Sciatic nerve (tissue), 2 donors: ENCODE results near the gene OTOGL. TPM values are rescaled to one million over a fixed set of nuclear protein-coding genes. Genes with fewer than 3 reads are reported as not detected.

ENCODE experiments used
- ATAC-seq: fragments of 200-7000 bp; cut with Tn5 transposase; one replicate; pipeline ENCODE4 v1.9.1; 2020; ENCODE audit warnings: mild to moderate bottlenecking, moderate library complexity
- DNase-seq: peaks from one replicate; pipeline ENCODE4 v3.0.0-alpha.2; 2020; ENCODE audit warnings: low spot score
- intact Hi-C: fragments of 100-400 bp; cut with DNase I; formaldehyde crosslinking; loops from one replicate; pipeline ENCODE4 v1.14.2; 2022
- total RNA-seq: library from RNA; stranded (reverse); fragmentation: NEBNext Ultra II Directional; extraction: Animal tissue kit (Norgen Biotek cat#: 25700); gene quantifications from one replicate; pipeline ENCODE4 v1.2.1, GENCODE V29; 2021
- donor health status: DM: no; HTN: no; CAD: no.
- donor health status: DM: no; HTN: no; CAD: no.

The OTOGL gene
- total RNA-seq, 1 donor from 2014 or later = 0.22 TPM

- DNase-seq = no peak
- intact Hi-C loops = no loop called here
- no peak for ATAC-seq
Observed at GRCh38 chr12:80173083-80173864, 73.9 kb downstream of the OTOGL start.

- DNase-seq = no peak
- intact Hi-C loops = no loop called here
- ATAC-seq = no peak
Observed at GRCh38 chr12:80175307-80175930, 76.1 kb downstream of the OTOGL start.

- DNase-seq (no peak), ATAC-seq (no peak)
- intact Hi-C loops = no loop called here
Observed at GRCh38 chr12:80176706-80177105, 77.4 kb downstream of the OTOGL start.

DNA sequence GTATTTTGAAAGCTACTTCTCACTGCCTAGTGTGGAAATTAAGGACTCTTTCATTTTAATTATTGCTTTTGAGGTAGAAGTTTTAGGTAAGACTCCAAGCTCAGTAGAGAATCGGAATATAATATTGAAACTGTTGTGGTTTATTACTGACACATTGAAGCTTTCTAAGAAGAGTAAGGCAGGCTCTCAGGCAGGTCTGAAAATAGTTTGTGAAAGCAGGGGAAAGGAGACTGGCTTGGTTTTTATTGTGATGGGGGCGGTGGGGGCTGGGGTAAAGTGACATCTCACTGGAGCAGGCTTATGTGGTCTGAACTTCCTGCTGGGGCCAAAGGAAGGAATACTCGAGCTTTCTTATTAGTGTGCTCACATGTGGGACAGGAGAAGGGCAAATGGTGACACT, 79.5 kb downstream of the OTOGL start:
- ATAC-seq = no peak
- intact Hi-C loops = no loop called here
- DNase-seq = no peak

- ATAC-seq (no peak), DNase-seq (no peak)
- intact Hi-C loops = no loop called here
Observed at GRCh38 chr12:80183939-80184338, 84.6 kb downstream of the OTOGL start.

DNA sequence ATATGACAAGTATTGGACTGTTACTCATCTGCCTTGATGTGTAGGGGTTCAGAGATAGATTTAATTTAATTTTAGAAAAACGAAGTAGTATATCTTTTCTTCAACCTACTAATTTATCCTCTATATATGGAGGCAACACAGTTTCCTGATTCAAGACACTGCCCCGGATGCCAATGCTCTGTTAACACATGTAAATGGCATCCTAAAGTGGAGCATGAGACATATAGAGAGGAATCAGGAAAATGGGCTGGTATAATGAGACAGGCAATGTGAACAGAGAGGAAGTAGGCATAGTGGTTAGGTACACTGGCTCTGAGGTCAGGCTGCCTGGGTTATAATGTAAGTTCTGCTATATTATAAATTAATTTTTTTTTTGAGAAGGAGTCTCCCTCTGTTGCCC, 85.6 kb downstream of the OTOGL start:
- intact Hi-C loops = no loop called here

DNA sequence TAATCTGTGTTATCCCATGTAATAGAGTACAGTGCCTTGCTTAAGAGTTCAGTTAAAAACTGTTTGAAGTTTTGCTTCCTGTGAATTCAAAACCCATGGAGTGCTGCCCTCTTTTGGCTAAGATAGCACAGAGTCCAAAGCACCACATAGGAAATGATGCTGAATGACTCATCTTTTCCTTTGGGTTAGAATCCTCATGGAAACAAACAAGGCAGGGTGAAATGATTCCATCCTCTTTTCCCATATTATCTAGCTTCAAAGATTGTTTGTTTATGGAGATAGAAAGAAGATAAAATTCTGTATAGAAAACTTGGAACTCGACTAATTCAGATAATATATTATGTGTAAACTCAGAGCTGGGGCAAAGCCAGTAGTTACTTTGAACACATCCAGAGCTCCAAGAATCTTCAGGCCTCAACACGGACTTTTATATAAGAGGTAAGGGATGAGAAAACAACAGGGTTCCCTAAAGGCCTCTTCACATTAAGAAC, 87.4 kb downstream of the OTOGL start:
- no peak for DNase-seq
- peak; percentile 96 for ATAC-seq
- intact Hi-C loops = no loop called here

More for the DNA sequence above, 85.6 kb downstream of the OTOGL start:
- DNase-seq (no peak), ATAC-seq (no peak)

DNA sequence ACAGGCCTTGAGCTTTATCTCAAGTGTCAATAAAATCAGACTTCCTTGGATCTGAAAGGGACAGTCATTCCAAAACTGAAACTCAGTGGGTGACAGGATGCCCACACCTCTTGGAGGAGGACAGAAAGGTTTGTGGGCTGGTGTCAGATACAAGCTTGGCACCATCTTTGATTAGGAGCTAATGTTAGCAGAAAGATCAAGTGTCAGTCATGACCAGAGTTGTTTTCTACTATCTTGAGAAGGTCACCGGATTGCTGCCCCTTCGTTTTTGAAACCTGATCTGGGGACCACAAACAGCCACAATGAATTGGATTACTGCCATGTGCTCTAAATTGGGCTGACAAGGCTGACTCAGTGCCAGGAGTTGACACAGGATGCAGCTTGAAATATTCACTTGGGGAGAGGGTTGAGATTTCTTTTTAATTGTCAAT, 88.3 kb downstream of the OTOGL start:
- intact Hi-C loops = no loop called here
- ATAC-seq (no peak), DNase-seq (no peak)

DNA sequence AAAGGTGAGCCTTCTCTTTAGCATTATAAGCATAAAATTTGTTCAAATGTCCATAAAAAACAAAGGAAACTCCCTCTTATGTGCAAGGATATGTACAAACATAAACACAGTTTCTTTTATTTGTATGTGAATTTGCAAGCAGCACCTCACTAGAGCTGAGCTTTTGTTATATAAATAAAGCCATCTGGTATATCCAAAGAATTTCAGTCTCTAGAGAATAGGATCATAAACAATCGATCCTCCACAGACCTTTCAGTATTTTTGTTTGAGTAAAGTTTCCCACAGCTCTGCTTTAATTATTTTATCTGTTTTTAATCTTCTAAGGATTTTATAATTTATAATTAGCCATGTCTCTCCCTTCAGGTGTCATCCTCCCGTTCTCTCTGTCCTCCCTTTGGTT, 89.2 kb downstream of the OTOGL start:
- no peak for ATAC-seq
- DNase-seq = no peak
- intact Hi-C loops = no loop called here

- ATAC-seq (no peak), DNase-seq (no peak)
- intact Hi-C loops = no loop called here
Observed at GRCh38 chr12:80189241-80189640, 89.9 kb downstream of the OTOGL start.

- ATAC-seq (no peak), DNase-seq (no peak)
- intact Hi-C loops = no loop called here
Observed at GRCh38 chr12:80190001-80190400, 90.7 kb downstream of the OTOGL start.

- DNase-seq = no peak
- ATAC-seq = no peak
- intact Hi-C loops = no loop called here
Observed at GRCh38 chr12:80192087-80192486, 92.8 kb downstream of the OTOGL start.

- peak; percentile 21 for ATAC-seq
- no peak for DNase-seq
- intact Hi-C loops = no loop called here
Observed at GRCh38 chr12:80193865-80194264, 94.5 kb downstream of the OTOGL start.

GRCh38 chr12:80195074-80195726, 95.9 kb downstream of the OTOGL start:
- DNase-seq = no peak
- intact Hi-C loops = no loop called here
- ATAC-seq = peak; percentile 55

DNA sequence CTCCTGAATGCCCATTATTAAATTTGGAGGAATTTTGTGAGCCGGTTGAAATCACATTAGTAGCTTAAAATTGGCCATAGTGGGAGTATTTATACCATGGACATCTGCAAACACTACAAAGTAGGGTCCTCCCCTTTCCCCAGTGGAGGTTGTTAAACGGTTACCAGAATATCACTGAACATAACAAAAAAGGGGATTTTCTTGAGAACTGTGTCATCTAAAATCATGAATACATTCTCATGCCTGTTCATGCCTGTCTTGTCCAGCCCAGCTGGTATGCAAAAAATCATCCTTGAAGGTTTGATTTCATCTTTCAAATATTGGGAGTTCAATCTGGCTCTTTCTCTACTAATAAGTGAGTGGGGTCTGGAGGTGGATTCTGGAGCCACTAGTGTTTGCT, 96.4 kb downstream of the OTOGL start:
- DNase-seq = no peak
- ATAC-seq = no peak
- intact Hi-C loops = no loop called here

- intact Hi-C loops = no loop called here
- DNase-seq (no peak), ATAC-seq (no peak)
Observed at GRCh38 chr12:80196419-80196818, 97.1 kb downstream of the OTOGL start.

DNA sequence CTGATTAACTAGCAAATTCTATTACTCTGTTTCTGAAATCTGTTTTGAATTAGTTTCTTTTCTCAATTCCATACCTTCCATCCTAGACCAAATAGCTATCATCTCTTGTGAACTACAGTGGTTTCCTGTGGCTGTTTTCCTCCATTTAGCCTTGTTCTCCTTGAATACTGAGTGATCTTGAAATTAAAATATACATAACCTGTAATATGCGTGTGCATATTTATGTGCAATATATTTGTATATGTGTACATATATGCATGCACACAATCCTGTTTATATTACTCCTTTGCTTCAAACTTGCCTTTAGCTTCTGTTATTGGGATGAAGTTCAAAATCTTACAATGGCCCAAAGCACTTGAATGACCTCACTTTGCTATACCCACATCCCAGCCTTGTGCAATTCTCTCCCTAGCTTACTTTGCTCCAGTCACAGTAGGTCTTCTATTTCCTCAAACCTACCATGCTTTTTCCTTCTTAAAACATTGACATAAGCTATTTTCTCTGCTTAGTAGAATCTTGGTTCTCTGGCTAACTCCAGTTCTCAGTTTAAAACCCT, 99.5 kb downstream of the OTOGL start:
- intact Hi-C loops = no loop called here
- ATAC-seq (no peak), DNase-seq (no peak)

GRCh38 chr12:80199931-80200330, 100.6 kb downstream of the OTOGL start:
- no peak for DNase-seq
- intact Hi-C loops = no loop called here
- no peak for ATAC-seq

DNA sequence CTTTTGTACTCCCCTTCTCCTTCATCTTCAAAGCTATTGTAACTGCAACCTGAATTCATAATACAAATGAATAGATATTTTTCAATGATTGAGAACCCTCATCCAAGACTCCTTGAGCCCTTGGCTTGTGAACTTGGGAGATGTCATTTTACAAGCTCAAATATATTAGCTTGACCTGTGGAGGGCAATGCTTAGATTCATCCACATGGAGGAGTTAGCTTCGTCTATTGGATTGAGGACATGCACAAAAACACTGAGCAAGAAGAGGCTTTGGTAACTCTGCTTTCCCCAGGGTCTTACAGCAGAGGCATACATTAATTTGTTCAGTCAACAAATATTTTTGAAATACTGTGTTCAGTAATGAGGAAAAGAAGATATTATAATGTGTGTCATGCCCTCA, 101.1 kb downstream of the OTOGL start:
- no peak for ATAC-seq
- no peak for DNase-seq
- intact Hi-C loops = no loop called here

DNA sequence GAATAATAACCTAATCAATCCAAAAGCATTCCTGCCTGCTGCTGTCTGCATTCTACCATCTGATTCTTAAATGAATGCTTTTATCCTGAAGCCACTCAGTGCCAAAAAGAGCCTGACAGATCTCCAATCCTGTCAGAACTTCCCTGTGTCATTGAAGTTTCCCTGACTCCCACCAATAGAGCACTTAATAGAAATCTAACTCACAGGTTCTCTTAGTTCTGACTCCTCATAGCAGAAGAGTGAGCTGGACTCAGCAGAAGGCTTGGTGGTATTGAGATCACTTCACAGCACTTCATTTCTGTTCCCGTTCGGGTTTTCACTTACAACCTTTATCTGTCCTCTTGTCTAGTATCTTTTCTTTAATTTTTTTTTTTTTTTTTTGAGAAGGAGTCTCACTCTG, 102.6 kb downstream of the OTOGL start:
- no peak for ATAC-seq
- intact Hi-C loops = no loop called here
- no peak for DNase-seq
